ENCODE data around the gene GRID2. TPM values are rescaled to one million over a fixed set of nuclear protein-coding genes. Genes with fewer than 3 reads are reported as not detected.

Gene GRID2
- total RNA-seq, 1 donor, result not detected

DNA sequence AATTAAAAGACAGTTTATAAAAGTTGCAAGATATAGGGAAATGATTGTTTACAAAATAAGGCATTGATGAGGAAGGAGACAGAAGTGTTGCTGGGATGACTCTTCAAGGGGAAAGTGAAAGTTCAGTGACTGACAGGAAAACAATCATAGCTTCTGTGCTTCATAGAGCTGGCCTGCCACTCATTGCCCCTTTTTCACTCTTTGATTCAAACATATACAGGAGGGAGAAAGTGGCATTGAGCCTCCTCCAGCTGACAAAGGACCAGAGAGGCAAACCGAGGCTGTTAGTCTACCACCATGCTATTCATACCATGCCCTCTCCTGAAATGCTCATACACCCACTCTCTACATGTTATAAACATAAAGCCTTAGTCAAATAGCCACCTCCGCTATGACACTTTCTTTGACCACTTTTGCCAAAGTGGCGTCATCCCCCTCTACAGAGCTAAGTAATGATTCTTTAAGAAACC lies 1445.6 kb downstream of the GRID2 start:
- TF ChIP-seq CTCF (IDR thresholded peaks at IDR 0.05; ENCODE audit: extremely low read depth, low read depth, low read length), result no peak
- Histone ChIP-seq H3K4me2 (ENCODE audit: insufficient read depth, low read length) (no peak overlapping the region), H3K79me2 (ENCODE audit: insufficient read depth, low read length) (no peaks in the 10 kb centered on the region), H3K36me3 (ENCODE audit: insufficient read depth, low read length) (no peaks in the 10 kb centered on the region), H3K27ac (ENCODE audit: low read depth, low read length) (no peak overlapping the region), H3K27me3 (ENCODE audit: insufficient read depth, low read length) (no peaks in the 10 kb centered on the region), H2AFZ (ENCODE audit: low read length) (no peak overlapping the region), H3K4me1 (ENCODE audit: insufficient read depth, low read length) (no peaks in the 10 kb centered on the region), H3K4me3 (ENCODE audit: insufficient read depth, low read length) (no peak overlapping the region), H4K20me1 (ENCODE audit: insufficient read depth, low read length) (no peaks in the 10 kb centered on the region), H3K9me3 (ENCODE audit: low read depth, low read length) (no peaks in the 10 kb centered on the region)
- DNase-seq (ENCODE audit: insufficient read length, low spot score, missing footprints), result no peak

- H2AFZ ChIP-seq (ENCODE audit: low read length), result no peak overlapping the region
- H3K79me2 ChIP-seq (ENCODE audit: insufficient read depth, low read length), result no peaks in the 10 kb centered on the region
- H4K20me1 ChIP-seq (ENCODE audit: insufficient read depth, low read length), result no peaks in the 10 kb centered on the region
- DNase-seq (ENCODE audit: insufficient read length, low spot score, missing footprints), result no peak
- no peak overlapping the region for H3K27ac ChIP-seq (ENCODE audit: low read depth, low read length)
- H3K4me2 ChIP-seq (ENCODE audit: insufficient read depth, low read length), result no peak overlapping the region
- no peak for TF ChIP-seq CTCF (IDR thresholded peaks at IDR 0.05; ENCODE audit: extremely low read depth, low read depth, low read length)
- H3K4me3 ChIP-seq (ENCODE audit: insufficient read depth, low read length), result no peak overlapping the region
- H3K27me3 ChIP-seq (ENCODE audit: insufficient read depth, low read length), result no peaks in the 10 kb centered on the region
- H3K36me3 ChIP-seq (ENCODE audit: insufficient read depth, low read length), result no peaks in the 10 kb centered on the region
- no peaks in the 10 kb centered on the region for H3K9me3 ChIP-seq (ENCODE audit: low read depth, low read length)
- H3K4me1 ChIP-seq (ENCODE audit: insufficient read depth, low read length), result no peaks in the 10 kb centered on the region
Measured at GRCh38 chr4:93751411-93751810, 1447.6 kb downstream of the GRID2 start.

DNA sequence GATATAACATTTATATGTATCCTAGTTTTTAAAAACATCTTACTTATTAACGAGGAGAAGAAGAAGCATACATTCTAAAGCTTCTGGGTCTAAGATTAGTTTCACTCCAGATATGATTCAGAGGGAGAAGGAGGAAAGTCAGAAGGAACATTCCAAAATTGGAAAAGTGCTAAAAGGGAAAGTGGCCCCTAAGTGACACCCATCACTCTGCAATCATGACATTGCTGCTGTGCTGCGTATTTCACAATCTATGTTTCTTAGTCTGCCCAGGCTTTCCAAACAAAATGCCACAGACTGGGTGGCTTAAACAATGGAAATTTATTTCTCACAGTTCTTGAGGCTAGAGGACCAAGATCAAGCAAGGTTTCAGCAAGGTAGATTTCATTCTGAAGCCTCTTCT lies 1452.3 kb downstream of the GRID2 start:
- no peak overlapping the region for H2AFZ ChIP-seq (ENCODE audit: low read length)
- no peaks in the 10 kb centered on the region for H4K20me1 ChIP-seq (ENCODE audit: insufficient read depth, low read length)
- no peak for DNase-seq (ENCODE audit: insufficient read length, low spot score, missing footprints)
- H3K36me3 ChIP-seq (ENCODE audit: insufficient read depth, low read length), result no peaks in the 10 kb centered on the region
- no peak overlapping the region for H3K4me2 ChIP-seq (ENCODE audit: insufficient read depth, low read length)
- no peak overlapping the region for H3K4me3 ChIP-seq (ENCODE audit: insufficient read depth, low read length)
- no peak for TF ChIP-seq CTCF (IDR thresholded peaks at IDR 0.05; ENCODE audit: extremely low read depth, low read depth, low read length)
- H3K9me3 ChIP-seq (ENCODE audit: low read depth, low read length), result no peaks in the 10 kb centered on the region
- no peak overlapping the region for H3K27ac ChIP-seq (ENCODE audit: low read depth, low read length)
- H3K4me1 ChIP-seq (ENCODE audit: insufficient read depth, low read length), result no peaks in the 10 kb centered on the region
- H3K27me3 ChIP-seq (ENCODE audit: insufficient read depth, low read length), result no peaks in the 10 kb centered on the region
- H3K79me2 ChIP-seq (ENCODE audit: insufficient read depth, low read length), result no peaks in the 10 kb centered on the region

DNA sequence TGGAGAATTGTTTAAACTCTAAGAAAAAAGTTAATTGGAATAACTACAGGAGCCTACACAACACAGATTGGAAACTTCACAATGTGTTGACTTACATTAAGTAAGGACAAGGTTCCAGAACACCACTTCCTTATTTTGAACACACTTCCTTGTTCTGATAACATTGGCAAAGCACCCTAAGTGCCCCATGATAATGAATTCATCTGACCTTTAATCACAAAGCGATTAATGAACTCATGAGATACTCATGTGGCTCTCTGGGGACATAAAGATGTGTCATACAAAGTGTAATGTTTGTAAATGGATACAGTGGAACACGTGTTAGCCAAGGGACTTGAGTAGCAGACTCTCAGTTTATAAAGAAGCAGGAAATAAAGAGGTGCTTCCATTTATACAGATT lies 1455.7 kb downstream of the GRID2 start:
- H3K4me3 ChIP-seq (ENCODE audit: insufficient read depth, low read length), result no peak overlapping the region

More for the DNA sequence above, 1455.7 kb downstream of the GRID2 start:
- H3K4me1 ChIP-seq (ENCODE audit: insufficient read depth, low read length), result no peaks in the 10 kb centered on the region
- no peak overlapping the region for H3K4me2 ChIP-seq (ENCODE audit: insufficient read depth, low read length)
- DNase-seq (ENCODE audit: insufficient read length, low spot score, missing footprints), result no peak
- no peaks in the 10 kb centered on the region for H4K20me1 ChIP-seq (ENCODE audit: insufficient read depth, low read length)
- H3K27me3 ChIP-seq (ENCODE audit: insufficient read depth, low read length), result no peaks in the 10 kb centered on the region
- H3K9me3 ChIP-seq (ENCODE audit: low read depth, low read length), result no peaks in the 10 kb centered on the region
- no peaks in the 10 kb centered on the region for H3K79me2 ChIP-seq (ENCODE audit: insufficient read depth, low read length)
- no peak overlapping the region for H3K27ac ChIP-seq (ENCODE audit: low read depth, low read length)
- no peak overlapping the region for H2AFZ ChIP-seq (ENCODE audit: low read length)
- no peaks in the 10 kb centered on the region for H3K36me3 ChIP-seq (ENCODE audit: insufficient read depth, low read length)
- TF ChIP-seq CTCF (IDR thresholded peaks at IDR 0.05; ENCODE audit: extremely low read depth, low read depth, low read length), result no peak
